GM08714 (cell line): Measurements from ENCODE around the gene TNN.

Experiments used
- H3K4me3 ChIP-seq: fragments of 200-500 bp; sonication (Bioruptor generic); 2 replicates; pipeline ENCODE4 v1.5.1; 2014; ENCODE audit warnings: mild to moderate bottlenecking, low read length, inconsistent platforms
- ZNF274 ChIP-seq: IDR thresholded peaks from 2 replicates; pipeline ENCODE4 v1.6.1; 2012; ENCODE audit warnings: mild to moderate bottlenecking, low read depth, low read length

Gene TNN

GRCh38 chr1:175179837-175180590 lies 112.4 kb downstream of the TNN start:
- no peak for TF ChIP-seq ZNF274

DNA sequence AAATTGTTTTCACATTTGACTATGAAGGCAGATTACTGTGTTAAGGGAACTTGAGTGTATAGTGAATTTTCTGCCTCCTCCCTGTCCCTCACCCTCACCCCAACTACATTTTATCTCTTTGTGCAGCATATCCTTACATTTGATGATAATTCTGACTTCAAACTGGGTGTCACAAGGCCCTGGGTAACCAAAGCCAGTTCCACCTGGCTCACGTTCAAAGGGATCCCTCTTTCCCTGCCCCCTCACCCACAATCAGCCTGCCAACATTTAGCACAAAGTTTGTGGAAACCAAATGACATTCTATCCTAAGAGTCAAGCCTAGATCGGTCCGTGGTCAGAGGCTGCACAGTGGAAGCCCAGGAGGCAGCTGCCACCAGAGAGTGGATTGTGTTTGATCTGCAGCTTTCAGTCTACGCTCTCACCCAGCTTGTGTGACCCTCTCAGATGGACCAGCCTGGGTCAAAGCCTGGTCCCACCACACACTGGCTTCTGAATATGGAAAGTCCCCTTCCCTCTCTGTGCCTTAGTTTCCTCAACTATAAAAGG lies 114.6 kb downstream of the TNN start:
- no peak overlapping the region for H3K4me3 ChIP-seq
- TF ChIP-seq ZNF274 = no peak

More at GRCh38 chr1:175179837-175180590, 112.4 kb downstream of the TNN start:
- H3K4me3 ChIP-seq = no peak overlapping the region

DNA sequence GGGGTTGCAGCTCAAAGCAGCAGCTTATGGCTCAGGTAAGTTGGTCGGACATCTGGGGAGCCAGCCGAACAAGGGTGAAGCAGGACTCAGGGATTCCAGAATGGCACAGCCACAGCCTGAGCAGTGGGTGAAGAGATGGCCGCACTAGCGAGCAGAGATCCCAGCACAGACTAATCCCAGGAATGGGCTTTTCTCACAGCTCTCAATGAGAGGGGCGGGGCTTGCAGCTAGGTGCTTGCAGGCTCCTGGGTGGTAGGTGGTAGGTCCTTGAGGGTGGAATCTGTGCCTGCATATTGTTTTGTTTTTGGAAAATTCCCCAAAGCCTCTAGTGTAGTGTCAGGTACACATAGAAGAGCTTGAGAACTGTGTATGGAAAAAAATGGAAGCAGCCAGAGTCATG lies 116.0 kb downstream of the TNN start:
- TF ChIP-seq ZNF274 = no peak

GRCh38 chr1:175185903-175186302 lies 118.3 kb downstream of the TNN start:
- TF ChIP-seq ZNF274 = no peak
- H3K4me3 ChIP-seq = no peak overlapping the region

More for the DNA sequence above, 116.0 kb downstream of the TNN start:
- H3K4me3 ChIP-seq = no peak overlapping the region

- TF ChIP-seq ZNF274 = no peak
- H3K4me3 ChIP-seq = no peak overlapping the region
These were observed 119.0 kb downstream of the TNN start for GRCh38 chr1:175186433-175187160.

GRCh38 chr1:175188936-175189335 lies 121.3 kb downstream of the TNN start:
- no peak for TF ChIP-seq ZNF274
- H3K4me3 ChIP-seq = peak overlapping the region; percentile 51; the same call in 1 of the 2 replicates

- TF ChIP-seq ZNF274 = no peak
- peak overlapping the region; percentile 90 for H3K4me3 ChIP-seq
These were observed 124.0 kb downstream of the TNN start for GRCh38 chr1:175191659-175192058.

- peak overlapping the region; percentile 90 for H3K4me3 ChIP-seq
These were observed 124.5 kb downstream of the TNN start for GRCh38 chr1:175192111-175192629.

GRCh38 chr1:175192630-175193526 lies 125.2 kb downstream of the TNN start, which contains the start of gene KIAA0040:
KIAA0040 (minus strand) TSS chr1:175192776; CDS start chr1:175161013, 31,763 bp downstream.
- peak within 1 kb of the TSS; percentile 90 for H3K4me3 ChIP-seq
- no peak for TF ChIP-seq ZNF274

More at GRCh38 chr1:175192111-175192629, 124.5 kb downstream of the TNN start:
- TF ChIP-seq ZNF274 = no peak

- no peak overlapping the region for H3K4me3 ChIP-seq
- TF ChIP-seq ZNF274 = no peak
These were observed 125.9 kb downstream of the TNN start for GRCh38 chr1:175193527-175193910.

- no peak for TF ChIP-seq ZNF274
- H3K4me3 ChIP-seq = no peak overlapping the region
These were observed 127.6 kb downstream of the TNN start for GRCh38 chr1:175195281-175195680.

DNA sequence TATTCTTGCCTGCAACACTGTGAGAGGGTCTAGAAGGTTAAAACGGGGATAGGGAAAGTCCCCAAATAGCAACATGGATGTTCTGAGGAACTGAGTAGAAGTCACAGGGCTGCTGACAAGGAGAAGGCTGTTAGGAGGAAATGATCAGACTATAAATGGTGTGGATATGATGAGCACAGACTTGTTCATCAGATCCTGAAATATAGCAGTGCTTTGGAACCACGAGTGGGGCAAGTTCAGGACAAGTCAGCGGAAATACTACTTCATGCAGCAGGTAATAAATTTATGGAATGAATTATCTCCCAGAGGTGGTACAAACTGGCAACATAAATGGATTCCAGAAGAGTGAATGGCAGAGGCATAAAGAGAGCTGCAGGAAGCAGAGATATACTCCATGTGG lies 128.2 kb downstream of the TNN start:
- no peak overlapping the region for H3K4me3 ChIP-seq
- no peak for TF ChIP-seq ZNF274

GRCh38 chr1:175197531-175197930 lies 129.9 kb downstream of the TNN start:
- TF ChIP-seq ZNF274 = no peak
- no peak overlapping the region for H3K4me3 ChIP-seq
